ENCODE measurements around the gene CABLES2.

CABLES2 gene

GRCh38 chr20:62404761-62405107 is 2.4 kb downstream of the CABLES2 start:
- DNase-seq (ENCODE audit: low read depth) = no peak
- TF ChIP-seq CTCF (IDR thresholded peaks at IDR 0.05; ENCODE audit: low read depth, low read length, missing control alignments) = no peak

GRCh38 chr20:62404112-62404665 is 2.9 kb downstream of the CABLES2 start:
- no peak for DNase-seq (ENCODE audit: low read depth)
- no peak overlapping the region for H3K4me3 ChIP-seq (ENCODE audit: low read depth, low read length)
- no peak for TF ChIP-seq CTCF (IDR thresholded peaks at IDR 0.05; ENCODE audit: low read depth, low read length, missing control alignments)
- in situ Hi-C loops (cut with HindIII; ENCODE audit: low sequenced_read_pairs) = no loop called here

More at GRCh38 chr20:62404761-62405107, 2.4 kb downstream of the CABLES2 start:
- H3K4me3 ChIP-seq (ENCODE audit: low read depth, low read length) = no peak overlapping the region
- in situ Hi-C loops (cut with HindIII; ENCODE audit: low sequenced_read_pairs) = no loop called here

- TF ChIP-seq CTCF (IDR thresholded peaks at IDR 0.05; ENCODE audit: low read depth, low read length, missing control alignments) = no peak
- in situ Hi-C loops (cut with HindIII; ENCODE audit: low sequenced_read_pairs) = no loop called here
- H3K4me3 ChIP-seq (ENCODE audit: low read depth, low read length) = no peak overlapping the region
- DNase-seq (ENCODE audit: low read depth) = no peak
Measured at GRCh38 chr20:62403331-62403730, 3.8 kb downstream of the CABLES2 start.

GRCh38 chr20:62402456-62403150 is 4.5 kb downstream of the CABLES2 start:
- in situ Hi-C loops (cut with HindIII; ENCODE audit: low sequenced_read_pairs) = no loop called here
- TF ChIP-seq CTCF (IDR thresholded peaks at IDR 0.05; ENCODE audit: low read depth, low read length, missing control alignments) = no peak

GRCh38 chr20:62401331-62401779 is 5.7 kb downstream of the CABLES2 start:
- in situ Hi-C loops (cut with HindIII; ENCODE audit: low sequenced_read_pairs) = no loop called here
- no peak for TF ChIP-seq CTCF (IDR thresholded peaks at IDR 0.05; ENCODE audit: low read depth, low read length, missing control alignments)
- DNase-seq (ENCODE audit: low read depth) = no peak
- H3K4me3 ChIP-seq (ENCODE audit: low read depth, low read length) = no peak overlapping the region

More at GRCh38 chr20:62402456-62403150, 4.5 kb downstream of the CABLES2 start:
- no peak for DNase-seq (ENCODE audit: low read depth)
- H3K4me3 ChIP-seq (ENCODE audit: low read depth, low read length) = no peak overlapping the region

GRCh38 chr20:62400541-62400940 is 6.5 kb downstream of the CABLES2 start:
- DNase-seq (ENCODE audit: low read depth) = no peak
- in situ Hi-C loops (cut with HindIII; ENCODE audit: low sequenced_read_pairs) = no loop called here
- no peak for TF ChIP-seq CTCF (IDR thresholded peaks at IDR 0.05; ENCODE audit: low read depth, low read length, missing control alignments)
- no peak overlapping the region for H3K4me3 ChIP-seq (ENCODE audit: low read depth, low read length)

Measured in astrocyte of the cerebellum (primary cell).